H54 (cell line): ENCODE results near the gene IRF6.

Experiments
- DNase-seq: peaks from one replicate; pipeline ENCODE4 v3.0.0; 2011; ENCODE audit warnings: low spot score, mixed read lengths; ENCODE audit not compliant: insufficient read length
- FAIRE-seq: peaks from 3 replicates; lab custom pipeline; 2011; peaks lifted over from hg19 to GRCh38; lab: Jason Lieb, UNC
- POLR2A ChIP-seq: IDR thresholded peaks from 2 replicates; pipeline ENCODE4 v1.6.1; 2011; ENCODE audit warnings: low read depth, mild to moderate bottlenecking, low read length

The IRF6 gene

DNA sequence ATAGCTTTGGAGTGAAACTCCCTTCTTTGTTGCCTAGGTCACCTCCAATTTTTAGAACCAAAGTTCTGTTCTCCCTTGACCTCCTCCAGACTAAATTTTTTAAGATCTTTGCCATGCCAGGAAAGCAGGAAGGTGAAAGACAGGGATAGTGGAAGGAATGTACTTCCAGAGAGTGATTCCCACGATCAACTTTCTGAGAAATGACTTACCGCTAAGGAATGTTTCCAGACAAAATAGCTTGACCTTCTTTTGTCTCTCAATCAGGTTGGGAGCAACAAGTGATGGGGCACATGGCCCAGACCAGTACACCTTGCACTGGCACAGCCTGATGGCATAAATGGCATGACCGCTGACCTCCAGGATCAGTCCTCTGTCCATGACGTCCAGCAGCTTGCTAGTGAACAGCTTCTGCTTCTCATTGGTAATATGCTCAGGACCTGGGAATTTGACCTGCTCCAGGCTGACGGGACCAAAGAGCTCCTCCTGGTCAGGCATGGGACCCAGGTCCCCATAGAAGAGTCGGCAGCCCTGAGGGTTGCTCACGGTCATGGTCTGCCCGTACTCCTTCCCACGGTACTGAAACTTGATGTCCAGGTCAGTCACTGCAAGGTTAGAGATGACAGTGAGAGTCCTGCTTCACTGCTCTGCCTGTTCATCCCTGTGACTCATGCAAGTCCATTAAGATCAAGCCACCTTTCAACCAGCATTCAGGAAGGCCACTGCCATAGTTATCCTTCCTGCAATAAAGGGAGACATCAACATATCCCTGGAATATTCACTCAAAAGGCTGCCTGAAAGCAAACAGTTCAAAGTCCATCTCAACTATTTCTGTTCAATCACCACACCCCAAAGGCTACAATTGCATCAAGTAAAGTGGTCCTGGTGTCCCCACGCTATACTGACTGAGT lies 15.4 kb downstream of the IRF6 start:
- TF ChIP-seq POLR2A: no peak
- FAIRE-seq (no peak), DNase-seq (no peak)

DNA sequence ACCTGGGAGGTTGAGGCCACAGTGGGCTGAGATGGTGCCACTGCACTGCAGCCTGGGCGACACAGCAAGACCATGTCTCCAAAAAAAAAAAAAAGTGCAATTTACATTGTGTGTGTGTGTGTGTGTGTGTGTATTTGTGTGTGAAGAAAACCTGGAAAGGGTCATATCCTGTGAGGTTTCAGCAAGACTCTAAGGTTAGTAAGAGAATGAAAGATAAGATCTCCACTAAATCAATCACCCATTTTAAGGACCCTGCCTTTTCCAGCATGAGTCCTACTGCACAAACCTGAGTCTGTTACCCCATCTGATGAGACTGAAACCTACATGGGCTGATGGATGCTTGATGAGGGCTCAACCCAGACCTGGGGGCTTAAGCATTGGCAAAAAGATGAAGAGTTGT lies 16.7 kb downstream of the IRF6 start:
- FAIRE-seq (no peak), DNase-seq (no peak)
- no peak for TF ChIP-seq POLR2A

DNA sequence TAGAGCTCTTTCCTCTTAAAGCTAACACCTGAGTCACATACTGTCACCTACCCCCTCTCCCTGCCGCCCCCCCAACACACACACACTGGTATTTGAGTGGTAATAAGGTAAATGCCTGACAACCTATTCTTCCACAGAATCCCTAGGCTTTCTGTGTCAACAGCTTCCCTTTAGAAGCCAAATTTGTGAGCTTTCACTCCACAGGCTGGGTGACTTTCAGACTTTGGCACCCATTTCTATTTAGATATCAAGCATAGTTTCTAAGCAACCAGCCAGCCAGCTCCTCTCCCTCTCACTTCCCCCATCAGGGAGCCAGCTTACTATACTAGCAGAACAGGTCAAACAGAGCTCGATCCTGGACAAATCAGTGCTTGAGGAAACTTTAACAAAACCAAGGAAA lies 18.4 kb downstream of the IRF6 start:
- FAIRE-seq: no peak

DNA sequence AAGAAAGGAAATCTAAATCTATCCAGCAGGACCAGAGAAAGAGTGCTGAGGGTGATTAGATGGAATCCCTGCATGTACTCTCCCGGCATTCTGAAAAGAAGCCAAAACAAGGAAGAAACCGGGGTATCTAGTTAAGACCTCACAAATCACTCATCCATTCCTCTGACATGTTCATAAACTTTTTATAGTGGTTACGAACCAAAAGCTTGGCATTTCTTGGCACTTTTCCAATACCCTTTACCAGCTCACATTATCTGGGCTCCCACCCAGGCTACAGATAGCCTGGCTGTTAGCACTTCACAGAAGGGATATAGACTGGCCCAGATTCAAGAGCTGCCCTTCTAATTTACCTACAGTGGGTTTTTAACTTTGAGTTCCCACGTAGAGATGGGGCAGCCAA lies 19.8 kb downstream of the IRF6 start:
- no peak for FAIRE-seq
- TF ChIP-seq POLR2A: no peak
- no peak for DNase-seq

More for the DNA sequence above, 18.4 kb downstream of the IRF6 start:
- no peak for DNase-seq
- no peak for TF ChIP-seq POLR2A

DNA sequence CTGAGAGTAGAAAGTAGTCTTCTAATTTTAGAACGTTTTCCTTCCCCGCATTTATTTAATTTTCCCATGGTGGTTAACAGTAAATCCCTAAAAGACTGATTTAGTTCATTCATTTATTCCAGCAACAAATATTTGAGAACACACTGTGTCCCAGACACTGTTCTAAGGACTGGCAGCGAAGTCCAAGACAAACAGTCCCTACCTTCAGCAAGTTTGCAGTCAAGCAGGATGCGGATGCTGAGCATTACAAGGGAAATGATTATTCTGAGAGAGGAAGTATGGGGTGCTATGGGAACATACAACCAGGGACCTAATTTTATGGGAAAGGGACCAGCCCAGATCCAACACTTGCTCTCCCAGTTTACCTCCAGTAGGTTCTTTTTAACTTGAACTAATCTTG lies 20.4 kb downstream of the IRF6 start:
- no peak for DNase-seq
- FAIRE-seq: no peak
- no peak for TF ChIP-seq POLR2A

DNA sequence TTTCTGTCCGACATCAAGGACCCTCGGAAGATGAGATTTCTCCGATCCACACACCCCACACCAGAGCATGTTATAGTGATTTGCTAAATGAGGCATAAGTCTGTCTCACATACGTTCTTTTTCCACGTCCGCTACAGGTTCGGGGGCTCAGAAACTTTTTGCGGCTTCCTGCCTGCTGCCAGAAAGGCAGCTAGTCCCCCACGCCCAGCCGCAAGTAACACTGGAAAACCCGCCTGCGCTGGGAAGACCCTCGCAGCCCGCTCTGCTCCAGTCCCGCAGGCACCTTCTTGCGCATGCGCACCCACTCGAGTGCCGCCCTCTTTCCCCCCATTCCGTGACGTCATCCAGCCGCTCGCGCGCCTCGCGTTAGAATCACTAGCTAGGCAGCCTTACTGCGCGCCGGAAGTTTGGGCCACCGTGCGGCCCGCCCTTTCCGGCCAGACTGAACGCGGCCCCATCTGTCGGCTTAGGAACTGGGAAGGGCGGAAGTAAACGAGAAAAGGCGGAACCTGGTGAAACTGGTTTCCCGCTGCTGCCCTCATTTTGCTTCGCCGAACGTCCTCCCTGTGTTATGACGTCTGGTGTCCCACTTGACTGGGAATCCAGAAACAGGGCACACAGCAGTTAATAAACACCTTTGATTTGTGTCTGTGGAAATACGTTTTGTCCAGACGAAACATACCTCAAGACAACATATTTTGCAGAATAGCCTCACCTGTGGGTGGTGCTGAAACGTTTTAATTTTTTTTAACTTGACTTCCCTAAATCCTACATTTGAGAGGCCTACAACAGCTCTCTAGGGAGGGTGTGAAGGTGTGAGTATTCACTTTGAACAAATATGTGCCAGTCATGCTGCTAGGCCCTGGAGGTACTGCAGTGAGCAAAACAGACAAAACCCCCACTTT lies 21.4 kb downstream of the IRF6 start, which contains the start of gene C1orf74:
Gene C1orf74 (minus strand): TSS at position 295 of the 905 bp plus-strand sequence. CDS start 925 bp downstream, outside the sequence.
- FAIRE-seq (peak; percentile 57), DNase-seq (peak; percentile 86)
- peak; percentile 96 for TF ChIP-seq POLR2A

DNA sequence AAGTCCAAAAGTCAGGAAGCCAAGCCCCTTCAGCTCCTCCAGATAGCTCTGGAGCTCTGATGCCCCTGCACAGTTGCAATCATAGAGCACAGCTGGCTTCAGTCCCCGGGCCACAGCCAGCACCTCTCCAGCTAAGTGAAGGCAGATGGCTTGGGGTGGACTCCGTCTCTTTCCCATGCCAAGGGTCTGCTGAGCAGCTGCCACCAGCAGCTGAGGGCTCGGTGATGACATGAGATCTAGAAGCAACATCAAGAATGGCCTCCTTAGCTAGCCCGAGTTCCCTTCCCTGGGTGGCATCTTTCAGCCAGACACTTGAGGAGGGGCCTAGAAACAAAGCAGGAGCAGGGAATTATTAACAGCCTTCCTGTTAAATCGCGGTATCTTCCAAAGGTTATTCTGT lies 22.6 kb downstream of the IRF6 start:
- no peak for TF ChIP-seq POLR2A
- no peak for DNase-seq
- no peak for FAIRE-seq

DNA sequence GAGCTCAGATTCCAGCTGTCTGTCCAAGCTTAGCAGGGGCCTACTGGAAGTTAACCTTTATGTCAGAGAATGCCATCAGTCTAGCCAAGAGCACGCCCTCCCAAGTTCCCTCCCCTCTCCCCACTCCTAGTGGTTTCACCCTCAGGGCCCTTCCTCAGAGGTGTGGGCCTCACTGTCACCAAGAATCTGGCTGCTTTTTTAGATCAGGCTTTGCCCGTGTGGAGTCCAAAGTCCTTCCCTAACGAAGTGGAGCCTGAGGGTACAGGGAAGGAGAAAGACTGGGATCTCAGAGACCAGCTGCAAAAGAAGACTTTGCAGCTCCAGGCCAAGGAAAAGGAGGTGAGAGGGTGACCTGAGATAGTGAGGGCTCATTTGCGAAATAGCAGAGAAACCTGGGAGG lies 25.7 kb downstream of the IRF6 start:
- no peak for FAIRE-seq
- TF ChIP-seq POLR2A: no peak
- no peak for DNase-seq

DNA sequence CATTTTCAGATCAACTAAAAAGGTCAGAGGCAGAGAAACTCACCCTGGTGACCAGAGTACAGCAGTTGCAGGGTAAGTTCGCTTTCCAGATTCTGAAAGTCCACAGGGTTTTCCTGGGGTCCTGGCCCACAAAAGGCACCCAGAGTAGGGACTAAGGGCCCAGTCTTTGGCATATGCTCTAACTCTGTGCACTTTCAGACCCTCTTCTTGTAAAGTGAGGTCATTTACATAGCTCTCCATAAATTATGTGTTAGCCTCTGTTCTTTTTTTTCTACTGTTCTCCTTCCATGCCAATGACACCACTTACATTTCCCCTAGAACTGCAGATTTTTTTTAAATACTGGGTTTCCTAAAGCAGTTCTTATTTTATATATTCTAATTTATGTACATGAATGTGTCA lies 27.8 kb downstream of the IRF6 start:
- TF ChIP-seq POLR2A: no peak
- FAIRE-seq (no peak), DNase-seq (no peak)

DNA sequence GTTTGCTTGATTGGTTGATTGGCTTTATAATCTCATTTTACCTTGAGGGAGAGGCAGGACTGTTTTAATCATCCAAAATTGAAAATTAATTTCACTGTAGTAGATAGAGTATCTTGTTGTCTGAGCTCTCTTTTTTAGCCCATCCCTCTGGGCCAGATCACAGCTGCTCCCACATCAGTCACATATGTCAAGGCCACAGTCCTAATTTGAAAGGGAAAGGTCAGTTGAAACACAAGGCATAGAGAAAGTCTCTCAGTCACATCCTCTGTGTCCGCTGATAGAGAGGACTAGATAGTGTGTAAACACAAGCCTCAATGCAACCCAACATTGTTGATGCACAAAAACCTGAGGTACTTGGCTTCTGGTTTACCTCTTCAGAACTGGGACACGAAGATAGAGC lies 28.4 kb downstream of the IRF6 start:
- FAIRE-seq (no peak), DNase-seq (no peak)
- no peak for TF ChIP-seq POLR2A

DNA sequence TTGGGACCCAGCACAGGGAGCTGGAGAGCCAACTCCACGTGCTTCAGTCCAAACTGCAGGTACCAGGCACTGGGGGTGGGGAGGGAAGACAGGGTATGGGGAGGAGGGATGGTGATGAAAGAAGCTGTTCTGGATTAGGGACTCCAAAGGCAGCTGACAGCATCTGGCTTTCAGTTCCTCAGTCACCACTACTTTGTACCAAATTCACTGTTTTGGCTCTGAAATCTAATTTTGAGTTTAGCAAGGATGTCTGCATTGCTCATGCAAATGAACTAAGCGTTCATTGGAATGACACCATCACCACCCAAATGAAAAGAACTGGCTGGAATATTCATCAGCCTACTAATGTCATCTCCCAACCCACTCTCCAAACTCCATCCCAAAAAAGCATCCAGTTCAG lies 30.3 kb downstream of the IRF6 start:
- TF ChIP-seq POLR2A: no peak
- DNase-seq (no peak), FAIRE-seq (no peak)

DNA sequence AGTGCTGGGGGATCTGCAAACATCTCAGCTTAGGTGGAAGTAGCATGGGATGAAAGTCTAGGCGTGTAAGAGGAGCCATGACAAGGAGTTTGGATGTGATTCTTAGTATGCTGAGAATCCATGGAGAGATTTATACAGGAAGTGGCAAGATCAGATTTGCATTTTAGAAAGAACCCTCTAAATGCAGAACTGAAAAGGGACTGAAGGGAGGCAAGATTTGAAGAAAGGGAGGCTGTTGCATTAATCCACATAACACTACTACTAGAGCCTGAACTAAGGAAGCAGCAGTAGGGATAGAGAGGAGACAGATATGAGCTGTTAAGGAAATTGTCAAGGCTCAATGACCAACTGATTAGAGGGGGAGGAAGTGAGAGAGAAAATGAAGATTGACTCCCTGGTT lies 31.4 kb downstream of the IRF6 start:
- DNase-seq (no peak), FAIRE-seq (no peak)
- TF ChIP-seq POLR2A: no peak

DNA sequence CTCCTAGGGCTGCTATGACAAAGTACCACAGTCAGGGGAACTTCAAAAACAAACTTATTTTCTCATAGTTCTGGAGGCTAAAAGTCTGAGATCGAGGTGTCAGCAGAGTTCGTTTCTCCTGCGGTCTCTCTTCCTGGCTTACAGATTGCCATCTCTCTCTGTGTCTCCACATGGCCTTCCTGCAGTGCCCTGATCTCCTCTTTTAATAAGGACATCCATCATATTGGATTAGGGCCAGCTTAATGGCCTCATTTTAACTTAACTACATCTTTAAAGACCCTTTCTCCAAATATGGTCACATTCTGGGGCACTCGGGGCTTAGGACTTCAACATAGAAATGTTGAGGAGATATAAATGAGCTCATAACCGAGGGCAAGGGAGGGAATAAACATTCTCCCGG lies 33.8 kb downstream of the IRF6 start:
- DNase-seq: no peak
- no peak for FAIRE-seq
- TF ChIP-seq POLR2A: no peak

DNA sequence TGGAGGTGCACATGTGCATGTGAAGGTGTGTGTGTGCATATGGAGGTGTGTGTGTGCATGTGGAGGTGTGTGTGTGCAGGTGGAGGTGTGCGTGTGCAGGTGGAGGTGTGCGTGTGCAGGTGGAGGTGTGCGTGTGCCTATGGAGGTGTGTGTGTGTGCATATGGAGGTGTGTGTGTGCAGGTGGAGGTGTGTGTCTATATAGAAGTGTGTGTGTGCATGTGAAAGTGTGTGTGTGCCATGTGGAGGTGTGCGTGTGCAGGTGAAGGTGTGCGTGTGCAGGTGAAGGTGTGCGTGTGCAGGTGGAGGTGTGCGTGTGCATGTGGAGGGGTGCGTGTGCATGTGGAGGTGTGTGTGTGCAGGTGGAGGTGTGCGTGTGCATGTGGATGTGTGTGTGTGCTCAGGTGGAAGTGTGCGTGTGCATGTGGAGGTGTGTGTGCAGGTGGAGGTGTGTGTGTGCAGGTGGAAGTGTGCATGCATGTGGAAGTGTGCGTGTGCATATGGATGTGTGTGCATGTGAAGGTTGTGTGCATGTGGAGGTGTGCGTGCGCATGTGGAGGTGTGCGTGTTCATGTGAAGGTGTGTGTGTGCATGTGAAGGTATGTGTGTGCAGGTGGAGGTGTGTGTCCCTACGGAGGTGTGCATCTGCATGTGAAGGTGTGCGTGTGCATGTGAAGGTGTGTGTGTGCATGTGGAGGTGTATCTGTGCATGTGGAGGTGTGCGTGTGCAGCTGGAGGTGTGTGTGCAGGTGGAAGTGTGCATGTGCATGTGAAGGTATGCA lies 35.1 kb downstream of the IRF6 start:
- no peak for TF ChIP-seq POLR2A
- DNase-seq (no peak), FAIRE-seq (no peak)
